PFSK-1 (cell line): Measurements from ENCODE around the gene SLC25A25.

Source experiments
- FOXP2 ChIP-seq: optimal IDR thresholded peaks from 2 replicates; pipeline ENCODE3; 2011; ENCODE audit warnings: borderline replicate concordance, control low read depth, inconsistent platforms; ENCODE audit not compliant: insufficient read depth; ENCODE audit errors: extremely low read length, extremely low read depth
- POLR2AphosphoS5 ChIP-seq: IDR thresholded peaks from 2 replicates; pipeline ENCODE4 v1.6.1; 2012; ENCODE audit warnings: low read depth, mild to moderate bottlenecking, control low read depth, low read length, moderate library complexity
- REST ChIP-seq, 2 experiments: IDR thresholded peaks; 2 replicates each; pipeline versions ENCODE4 v1.6.1 to v1.8.0; 2011 to 2012; ENCODE audit warnings: low read depth in 2 of 2, low read length in 2 of 2, control low read depth in 1 of 2, inconsistent platforms in 1 of 2, mild to moderate bottlenecking in 1 of 2, moderate library complexity in 1 of 2; ENCODE audit not compliant: insufficient read depth in 1 of 2
- SIN3A ChIP-seq: IDR thresholded peaks from 2 replicates; pipeline ENCODE4 v1.6.1; 2012; ENCODE audit warnings: mild to moderate bottlenecking, low read length, moderate library complexity, borderline replicate concordance; ENCODE audit not compliant: insufficient read depth
- TAF1 ChIP-seq: IDR thresholded peaks from 2 replicates; pipeline ENCODE4 v1.6.1; 2012; ENCODE audit warnings: low read length, control low read depth, borderline replicate concordance; ENCODE audit not compliant: insufficient read depth

Gene SLC25A25

GRCh38 chr9:128065907-128066712 is 1.9 kb upstream of the SLC25A25 start:
- no peak for TF ChIP-seq SIN3A
- TF ChIP-seq POLR2AphosphoS5, result no peak
- no peak for TF ChIP-seq FOXP2
- no peak for TF ChIP-seq TAF1
- TF ChIP-seq REST (IDR thresholded peaks at IDR 0.05; ENCODE audit: insufficient read depth in 1 of 2, low read depth in 2 of 2, low read length in 2 of 2), result no peak

GRCh38 chr9:128066713-128067644 is 1.1 kb upstream of the SLC25A25 start, which contains the start of gene NAIF1:
NAIF1 (minus strand) TSS chr9:128067320; CDS start chr9:128067101, 219 bp downstream.
- TF ChIP-seq POLR2AphosphoS5, result no peak
- TF ChIP-seq TAF1, result no peak
- TF ChIP-seq REST (IDR thresholded peaks at IDR 0.05; ENCODE audit: insufficient read depth in 1 of 2, low read depth in 2 of 2, low read length in 2 of 2), result no peak
- no peak for TF ChIP-seq FOXP2
- TF ChIP-seq SIN3A, result no peak

GRCh38 chr9:128068386-128069205 is 564 bp downstream of the SLC25A25 start:
- TF ChIP-seq SIN3A, result no peak
- TF ChIP-seq FOXP2, result peak; percentile 29

GRCh38 chr9:128070874-128071273 is 2.8 kb downstream of the SLC25A25 start:
- no peak for TF ChIP-seq FOXP2
- TF ChIP-seq SIN3A, result no peak
- TF ChIP-seq TAF1, result no peak

GRCh38 chr9:128072144-128073021 is 4.4 kb downstream of the SLC25A25 start:
- TF ChIP-seq SIN3A (no peak), TAF1 (no peak), POLR2AphosphoS5 (no peak), REST (IDR thresholded peaks at IDR 0.05; ENCODE audit: insufficient read depth in 1 of 2, low read depth in 2 of 2, low read length in 2 of 2) (no peak), FOXP2 (no peak)
